ENCODE results near the gene ANO6.

Gene ANO6

GRCh38 chr12:45409966-45410365, 194.1 kb downstream of the ANO6 start:
- H3K36me3 ChIP-seq (replicated peaks; ENCODE audit: insufficient read depth, low read length), result no peaks in the 10 kb centered on the region
- no peaks in the 10 kb centered on the region for H3K79me2 ChIP-seq (ENCODE audit: low read length)
- H4K20me1 ChIP-seq (ENCODE audit: insufficient read depth, low read length), result no peaks in the 10 kb centered on the region
- no peak overlapping the region for H3K9ac ChIP-seq (ENCODE audit: low read length)
- no peaks in the 10 kb centered on the region for H3K4me1 ChIP-seq (ENCODE audit: low read length)
- no peak overlapping the region for H3K4me3 ChIP-seq (ENCODE audit: low read length)
- H3K27me3 ChIP-seq (replicated peaks; ENCODE audit: insufficient read depth, low read length), result no peaks in the 10 kb centered on the region
- H3K9me2 ChIP-seq (replicated peaks; ENCODE audit: insufficient read depth, low read length), result no peaks in the 10 kb centered on the region
- no peak overlapping the region for H2AFZ ChIP-seq (ENCODE audit: low read length)
- TF ChIP-seq EZH2 (optimal IDR thresholded peaks at IDR 0.05; ENCODE audit: low read depth, low read length), result no peak
- TF ChIP-seq CTCF (IDR thresholded peaks at IDR 0.05; ENCODE audit: low read length), result no peak
- TF ChIP-seq EZH2phosphoT487 (IDR thresholded peaks at IDR 0.05; ENCODE audit: low read length), result no peak
- H3K27ac ChIP-seq (ENCODE audit: low read length), result no peak overlapping the region
- no peak overlapping the region for H3K4me2 ChIP-seq (ENCODE audit: low read depth, low read length)
- H3F3A ChIP-seq (ENCODE audit: insufficient read depth, low read length), result no peaks in the 10 kb centered on the region
- no peaks in the 10 kb centered on the region for H3K9me3 ChIP-seq (replicated peaks; ENCODE audit: insufficient read depth, low read length)
- no peak for DNase-seq

- H3K9me2 ChIP-seq (replicated peaks; ENCODE audit: insufficient read depth, low read length), result no peaks in the 10 kb centered on the region
- no peaks in the 10 kb centered on the region for H4K20me1 ChIP-seq (ENCODE audit: insufficient read depth, low read length)
- no peaks in the 10 kb centered on the region for H3K4me1 ChIP-seq (ENCODE audit: low read length)
- H3K27ac ChIP-seq (ENCODE audit: low read length), result no peak overlapping the region
- DNase-seq, result no peak
- no peaks in the 10 kb centered on the region for H3K27me3 ChIP-seq (replicated peaks; ENCODE audit: insufficient read depth, low read length)
- no peak overlapping the region for H3K4me3 ChIP-seq (ENCODE audit: low read length)
- no peaks in the 10 kb centered on the region for H3K9me3 ChIP-seq (replicated peaks; ENCODE audit: insufficient read depth, low read length)
- no peak for TF ChIP-seq EZH2 (optimal IDR thresholded peaks at IDR 0.05; ENCODE audit: low read depth, low read length)
- H3K9ac ChIP-seq (ENCODE audit: low read length), result no peak overlapping the region
- H3K36me3 ChIP-seq (replicated peaks; ENCODE audit: insufficient read depth, low read length), result no peaks in the 10 kb centered on the region
- H3K4me2 ChIP-seq (ENCODE audit: low read depth, low read length), result no peak overlapping the region
- no peaks in the 10 kb centered on the region for H3F3A ChIP-seq (ENCODE audit: insufficient read depth, low read length)
- no peaks in the 10 kb centered on the region for H3K79me2 ChIP-seq (ENCODE audit: low read length)
- no peak overlapping the region for H2AFZ ChIP-seq (ENCODE audit: low read length)
Measured at GRCh38 chr12:45411626-45412025, 195.7 kb downstream of the ANO6 start.

GRCh38 chr12:45415393-45415817, 199.5 kb downstream of the ANO6 start:
- H3K4me2 ChIP-seq (ENCODE audit: low read depth, low read length), result no peak overlapping the region
- no peak overlapping the region for H2AFZ ChIP-seq (ENCODE audit: low read length)
- H3K4me3 ChIP-seq (ENCODE audit: low read length), result no peak overlapping the region
- H3K27ac ChIP-seq (ENCODE audit: low read length), result no peak overlapping the region
- no peak overlapping the region for H3K9ac ChIP-seq (ENCODE audit: low read length)
- H3K4me1 ChIP-seq (ENCODE audit: low read length), result no peaks in the 10 kb centered on the region
- H3K79me2 ChIP-seq (ENCODE audit: low read length), result no peaks in the 10 kb centered on the region
- TF ChIP-seq CTCF (IDR thresholded peaks at IDR 0.05; ENCODE audit: low read length) (no peak), EZH2phosphoT487 (IDR thresholded peaks at IDR 0.05; ENCODE audit: low read length) (no peak), EZH2 (optimal IDR thresholded peaks at IDR 0.05; ENCODE audit: low read depth, low read length) (no peak)
- H3K27me3 ChIP-seq (replicated peaks; ENCODE audit: insufficient read depth, low read length), result no peaks in the 10 kb centered on the region
- H3K9me2 ChIP-seq (replicated peaks; ENCODE audit: insufficient read depth, low read length), result no peaks in the 10 kb centered on the region
- DNase-seq, result no peak
- peaks cover 4% of the 10 kb centered on the region; the same call in 1 of the 2 replicates for H3K36me3 ChIP-seq (replicated peaks; ENCODE audit: insufficient read depth, low read length)
- no peaks in the 10 kb centered on the region for H3F3A ChIP-seq (ENCODE audit: insufficient read depth, low read length)
- H4K20me1 ChIP-seq (ENCODE audit: insufficient read depth, low read length), result no peaks in the 10 kb centered on the region
- no peaks in the 10 kb centered on the region for H3K9me3 ChIP-seq (replicated peaks; ENCODE audit: insufficient read depth, low read length)

- H3K27me3 ChIP-seq (replicated peaks; ENCODE audit: insufficient read depth, low read length), result no peaks in the 10 kb centered on the region
Measured at GRCh38 chr12:45416126-45416525, 200.2 kb downstream of the ANO6 start.

More at GRCh38 chr12:45416126-45416525, 200.2 kb downstream of the ANO6 start:
- Histone ChIP-seq H3K4me3 (ENCODE audit: low read length) (no peak overlapping the region), H3K9ac (ENCODE audit: low read length) (no peak overlapping the region), H3K36me3 (replicated peaks; ENCODE audit: insufficient read depth, low read length) (peaks cover 4% of the 10 kb centered on the region; the same call in 1 of the 2 replicates), H3K4me2 (ENCODE audit: low read depth, low read length) (no peak overlapping the region), H2AFZ (ENCODE audit: low read length) (no peak overlapping the region), H3K9me3 (replicated peaks; ENCODE audit: insufficient read depth, low read length) (no peaks in the 10 kb centered on the region), H3K79me2 (ENCODE audit: low read length) (no peaks in the 10 kb centered on the region), H3K27ac (ENCODE audit: low read length) (no peak overlapping the region), H3K4me1 (ENCODE audit: low read length) (no peaks in the 10 kb centered on the region), H3F3A (ENCODE audit: insufficient read depth, low read length) (no peaks in the 10 kb centered on the region), H4K20me1 (ENCODE audit: insufficient read depth, low read length) (no peaks in the 10 kb centered on the region), H3K9me2 (replicated peaks; ENCODE audit: insufficient read depth, low read length) (no peaks in the 10 kb centered on the region)
- DNase-seq, result no peak
- TF ChIP-seq EZH2phosphoT487 (IDR thresholded peaks at IDR 0.05; ENCODE audit: low read length) (no peak), EZH2 (optimal IDR thresholded peaks at IDR 0.05; ENCODE audit: low read depth, low read length) (no peak), CTCF (IDR thresholded peaks at IDR 0.05; ENCODE audit: low read length) (no peak)
